CD4-positive, alpha-beta memory T cell (primary cell): Measurements from ENCODE around the gene OR2A5. TPM values are rescaled to one million over a fixed set of nuclear protein-coding genes. Genes with fewer than 3 reads are reported as not detected.

Experiments
- CTCF ChIA-PET: fragments of 350-600 bp; sonication (Branson Sonifier 250); formaldehyde crosslinking; loops from one replicate; lab custom pipeline; 2021; ENCODE audit warnings: inconsistent platforms; ENCODE audit not compliant: partially characterized antibody; lab: Charles Lee
- POLR2A ChIA-PET: fragments of 350-600 bp; sonication (Branson Sonifier 250); formaldehyde crosslinking; loops from one replicate; lab custom pipeline; 2021; ENCODE audit not compliant: partially characterized antibody; lab: Charles Lee
- DNase-seq, 5 donors: peaks; one replicate each; pipeline versions ENCODE4 v3.0.0 to v3.0.0-alpha.2; 2020 to 2022; ENCODE audit warnings: mixed read lengths in 1 of 5
- H3K27ac ChIP-seq: one replicate; pipeline ENCODE4 v1.7.0; 2013; ENCODE audit warnings: low read depth, low read length
- H3K27me3 ChIP-seq: 2 replicates; pipeline ENCODE4 v1.7.0; 2013; ENCODE audit warnings: mild to moderate bottlenecking, low read length, moderate library complexity; ENCODE audit not compliant: insufficient read depth
- H3K36me3 ChIP-seq: 2 replicates; pipeline ENCODE4 v1.7.0; 2013; ENCODE audit warnings: mild to moderate bottlenecking, low read length, moderate library complexity; ENCODE audit not compliant: insufficient read depth
- H3K4me1 ChIP-seq: 2 replicates; pipeline ENCODE4 v1.7.0; 2013; ENCODE audit warnings: mild to moderate bottlenecking, low read length, moderate library complexity; ENCODE audit not compliant: insufficient read depth
- H3K4me3 ChIP-seq, 2 donors: one replicate each; pipeline ENCODE4 v1.7.0; 2013; ENCODE audit warnings: low read length in 2 of 2, mild to moderate bottlenecking in 1 of 2
- H3K9me3 ChIP-seq, 2 donors: one replicate each; pipeline ENCODE4 v1.7.0; 2013; ENCODE audit warnings: low read length in 2 of 2, control low read depth in 1 of 2; ENCODE audit not compliant: control insufficient read depth in 1 of 2
- H3K27ac Mint-ChIP-seq, 7 donors: one replicate each; pipeline ENCODE4 v1.8.0; 2020 to 2021; ENCODE audit warnings: mixed read lengths in 7 of 7, mild to moderate bottlenecking in 6 of 7, inconsistent platforms in 3 of 7, moderate library complexity in 3 of 7
- H3K27me3 Mint-ChIP-seq, 2 donors: one replicate each; pipeline ENCODE4 v1.8.0; 2020 to 2021; ENCODE audit warnings: mixed read lengths in 2 of 2
- H3K36me3 Mint-ChIP-seq, 2 donors: one replicate each; pipeline ENCODE4 v1.8.0; 2020 to 2021; ENCODE audit warnings: mixed read lengths in 2 of 2, inconsistent platforms in 1 of 2, mild to moderate bottlenecking in 1 of 2
- H3K4me1 Mint-ChIP-seq, 4 donors: one replicate each; pipeline ENCODE4 v1.8.0; 2020 to 2021; ENCODE audit warnings: mixed read lengths in 4 of 4, mild to moderate bottlenecking in 1 of 4
- H3K4me3 Mint-ChIP-seq, 8 donors: one replicate each; pipeline ENCODE4 v1.8.0; 2020 to 2021; ENCODE audit warnings: mixed read lengths in 8 of 8, mild to moderate bottlenecking in 7 of 8, moderate library complexity in 6 of 8, inconsistent platforms in 3 of 8
- H3K9me3 Mint-ChIP-seq, 8 donors: one replicate each; pipeline ENCODE4 v1.8.0; 2020 to 2021; ENCODE audit warnings: mixed read lengths in 8 of 8, mild to moderate bottlenecking in 5 of 8, inconsistent platforms in 3 of 8, moderate library complexity in 1 of 8
- intact Hi-C: fragments of 100-400 bp; cut with micrococcal nuclease; formaldehyde crosslinking; loops from one replicate; pipeline ENCODE4 v1.15.1; 2023
- polyA plus RNA-seq, 2 donors: library from polyadenylated mRNA; unstranded; fragments of 300-500 nt; fragmentation: Illumina TruSeq; gene quantifications; one replicate each; pipeline ENCODE4 v1.2.3, GENCODE V29; 2021
- total RNA-seq, 2 experiments: library from RNA; stranded (reverse); gene quantifications; one replicate each; pipeline ENCODE4 v1.2.3, GENCODE V29; 2021

The OR2A5 gene
- total and polyA plus RNA-seq, 4 experiments from 2014 or later = not detected

DNA sequence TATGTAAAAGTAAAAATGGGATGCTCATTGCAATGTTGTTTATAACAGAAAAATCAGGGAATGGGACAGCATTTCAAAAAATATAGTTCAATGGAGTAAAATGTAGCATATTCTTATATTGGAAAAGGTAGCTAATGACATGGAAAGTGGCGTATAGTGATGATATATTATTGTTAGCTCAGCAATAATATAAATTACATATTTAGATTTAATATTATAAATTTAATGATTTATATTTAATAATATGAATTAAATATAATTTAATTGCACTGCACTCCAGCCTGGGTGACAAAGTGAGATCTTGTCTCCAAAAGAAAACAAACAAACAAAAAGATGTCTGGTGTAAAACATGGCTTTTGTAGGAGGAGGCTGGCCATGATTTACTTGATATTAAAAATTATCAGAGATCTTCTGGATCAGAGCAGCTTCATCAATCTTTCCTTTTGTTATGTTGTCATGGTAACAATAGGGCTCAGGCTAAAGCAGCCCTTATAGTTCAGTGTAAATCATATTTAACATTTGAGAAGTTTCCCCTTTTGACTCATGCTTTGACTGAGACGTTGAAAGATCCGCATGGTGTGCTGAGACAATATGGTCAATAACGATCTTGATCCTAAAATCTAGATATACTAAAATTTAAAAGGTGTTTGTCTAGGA is 25.4 kb upstream of the OR2A5 start:
- ChIA-PET POLR2A (no interaction called here), CTCF (no interaction called here)
- no peak overlapping the region for H3K27ac ChIP-seq
- Mint-ChIP-seq H3K27me3 (peaks cover 2% of the 10 kb centered on the region in 2 donors), H3K9me3 (peaks cover 0 to 5% (median 0%) of the 10 kb centered on the region in 8 donors), H3K4me1 (no peaks in the 10 kb centered on the region), H3K36me3 (no peaks in the 10 kb centered on the region), H3K4me3 (no peak overlapping the region), H3K27ac (no peak overlapping the region)
- DNase-seq = no peak
- no peaks in the 10 kb centered on the region for H3K4me1 ChIP-seq
- no peaks in the 10 kb centered on the region for H3K9me3 ChIP-seq
- no peaks in the 10 kb centered on the region for H3K27me3 ChIP-seq
- H3K4me3 ChIP-seq = no peak overlapping the region
- intact Hi-C loops = no loop called here
- H3K36me3 ChIP-seq = no peaks in the 10 kb centered on the region

- H3K4me3 Mint-ChIP-seq = no peak overlapping the region
- H3K9me3 ChIP-seq = no peaks in the 10 kb centered on the region
- peaks cover under 1 to 3% of the 10 kb centered on the region in 2 donors for H3K27me3 Mint-ChIP-seq
- CTCF ChIA-PET = no interaction called here
- H3K27me3 ChIP-seq = no peaks in the 10 kb centered on the region
- H3K27ac ChIP-seq = no peak overlapping the region
- H3K9me3 Mint-ChIP-seq = no peaks in the 10 kb centered on the region
- H3K27ac Mint-ChIP-seq = no peak overlapping the region
- no peak overlapping the region for H3K4me3 ChIP-seq
- no peaks in the 10 kb centered on the region for H3K36me3 ChIP-seq
- DNase-seq = no peak
- POLR2A ChIA-PET = no interaction called here
- H3K4me1 Mint-ChIP-seq = no peaks in the 10 kb centered on the region
- intact Hi-C loops = no loop called here
- no peaks in the 10 kb centered on the region for H3K36me3 Mint-ChIP-seq
- no peaks in the 10 kb centered on the region for H3K4me1 ChIP-seq
These were observed 24.5 kb upstream of the OR2A5 start for GRCh38 chr7:144024213-144024612.

DNA sequence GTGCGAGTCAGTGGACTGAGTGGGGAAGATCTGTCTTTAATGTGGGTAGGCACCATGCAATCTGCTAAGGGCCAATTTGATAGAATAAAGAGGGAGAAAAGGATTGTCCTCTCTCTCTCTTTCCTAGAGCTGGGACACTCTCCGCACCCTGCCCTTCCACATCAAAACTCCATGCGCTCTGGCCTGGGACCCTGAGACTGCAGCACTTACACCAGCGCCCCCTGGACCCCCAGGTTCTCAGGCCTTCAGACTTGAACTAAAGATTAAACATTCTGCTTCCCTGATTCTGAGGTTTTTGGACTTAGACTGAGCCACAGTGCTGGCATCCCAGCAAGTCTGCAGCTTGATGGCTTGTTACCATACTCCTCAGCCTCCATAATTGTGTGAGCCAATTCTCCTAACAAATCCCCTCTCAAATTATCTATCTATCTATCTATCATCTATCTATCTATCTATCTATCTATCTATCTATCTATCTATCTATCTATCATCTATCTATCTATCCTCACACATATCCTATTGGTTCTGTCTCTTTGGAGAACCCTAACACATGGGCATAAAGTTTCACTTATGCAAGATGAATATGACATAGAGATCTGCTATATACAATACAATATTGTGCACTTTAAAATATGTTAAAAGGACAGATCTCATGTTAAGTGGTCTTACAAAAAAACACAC is 22.4 kb upstream of the OR2A5 start:
- H3K36me3 Mint-ChIP-seq = no peaks in the 10 kb centered on the region
- Histone ChIP-seq H3K27ac (no peak overlapping the region), H3K36me3 (no peaks in the 10 kb centered on the region), H3K4me1 (no peaks in the 10 kb centered on the region), H3K9me3 (no peaks in the 10 kb centered on the region), H3K27me3 (no peaks in the 10 kb centered on the region), H3K4me3 (no peak overlapping the region)
- H3K4me1 Mint-ChIP-seq = no peaks in the 10 kb centered on the region
- H3K4me3 Mint-ChIP-seq = no peak overlapping the region
- peaks cover 1 to 4% of the 10 kb centered on the region in 2 donors for H3K27me3 Mint-ChIP-seq
- intact Hi-C loops = no loop called here
- DNase-seq = no peak
- no peaks in the 10 kb centered on the region for H3K9me3 Mint-ChIP-seq
- ChIA-PET CTCF (interaction anchor here (1.3 kb wide), 1 partner anchor 290 kb away, joined by 3 read pairs; no protein-coding TSS in a partner anchor), POLR2A (no interaction called here)
- H3K27ac Mint-ChIP-seq = no peak overlapping the region

- Histone ChIP-seq H3K36me3 (no peaks in the 10 kb centered on the region), H3K27ac (no peak overlapping the region), H3K4me1 (no peaks in the 10 kb centered on the region), H3K27me3 (no peaks in the 10 kb centered on the region), H3K9me3 (no peaks in the 10 kb centered on the region), H3K4me3 (no peak overlapping the region)
- intact Hi-C loops = no loop called here
- peaks cover 4% of the 10 kb centered on the region in 2 donors for H3K27me3 Mint-ChIP-seq
- DNase-seq = no peak
- no peaks in the 10 kb centered on the region for H3K36me3 Mint-ChIP-seq
- CTCF ChIA-PET = interaction anchor here (1.3 kb wide), 1 partner anchor 291 kb away, joined by 3 read pairs; no protein-coding TSS in a partner anchor
- POLR2A ChIA-PET = no interaction called here
- no peaks in the 10 kb centered on the region for H3K4me1 Mint-ChIP-seq
- no peak overlapping the region for H3K27ac Mint-ChIP-seq
- H3K4me3 Mint-ChIP-seq = no peak overlapping the region
- H3K9me3 Mint-ChIP-seq = no peaks in the 10 kb centered on the region
These were observed 21.7 kb upstream of the OR2A5 start for GRCh38 chr7:144027070-144027469.

GRCh38 chr7:144027974-144028373 is 20.8 kb upstream of the OR2A5 start:
- Histone ChIP-seq H3K4me1 (no peaks in the 10 kb centered on the region), H3K4me3 (no peak overlapping the region), H3K27ac (no peak overlapping the region), H3K27me3 (no peaks in the 10 kb centered on the region), H3K36me3 (no peaks in the 10 kb centered on the region), H3K9me3 (no peaks in the 10 kb centered on the region)
- intact Hi-C loops = no loop called here
- Mint-ChIP-seq H3K36me3 (no peaks in the 10 kb centered on the region), H3K4me3 (no peak overlapping the region), H3K27ac (no peak overlapping the region), H3K27me3 (peaks cover 4 to 6% of the 10 kb centered on the region in 2 donors), H3K9me3 (no peaks in the 10 kb centered on the region), H3K4me1 (no peaks in the 10 kb centered on the region)
- ChIA-PET POLR2A (no interaction called here), CTCF (no interaction called here)
- no peak for DNase-seq

DNA sequence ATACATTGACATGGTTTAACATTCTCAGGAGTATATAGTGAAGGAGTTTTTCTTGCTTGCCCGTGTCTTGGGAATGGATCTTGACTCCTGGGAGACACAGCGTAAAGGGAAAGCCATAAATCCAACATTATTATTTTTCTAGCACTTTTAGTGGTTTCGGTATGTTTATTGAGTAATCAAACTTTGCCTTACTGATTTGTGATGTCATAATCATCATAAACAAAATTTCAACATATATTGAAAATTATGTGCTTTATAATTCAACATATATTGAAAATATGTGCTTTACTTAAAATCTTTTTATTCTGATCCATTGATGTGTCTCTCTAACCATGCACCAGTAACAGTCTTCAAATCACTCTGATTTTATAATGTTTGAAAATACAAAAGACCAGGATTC is 20.2 kb upstream of the OR2A5 start:
- Histone ChIP-seq H3K9me3 (no peaks in the 10 kb centered on the region), H3K27me3 (no peaks in the 10 kb centered on the region), H3K4me3 (no peak overlapping the region), H3K27ac (no peak overlapping the region), H3K36me3 (no peaks in the 10 kb centered on the region), H3K4me1 (no peaks in the 10 kb centered on the region)
- Mint-ChIP-seq H3K36me3 (no peaks in the 10 kb centered on the region), H3K4me3 (no peak overlapping the region), H3K27ac (no peak overlapping the region), H3K4me1 (no peaks in the 10 kb centered on the region), H3K9me3 (no peaks in the 10 kb centered on the region), H3K27me3 (peaks cover 4 to 8% of the 10 kb centered on the region in 2 donors)
- ChIA-PET POLR2A (no interaction called here), CTCF (no interaction called here)
- intact Hi-C loops = no loop called here
- DNase-seq = no peak

DNA sequence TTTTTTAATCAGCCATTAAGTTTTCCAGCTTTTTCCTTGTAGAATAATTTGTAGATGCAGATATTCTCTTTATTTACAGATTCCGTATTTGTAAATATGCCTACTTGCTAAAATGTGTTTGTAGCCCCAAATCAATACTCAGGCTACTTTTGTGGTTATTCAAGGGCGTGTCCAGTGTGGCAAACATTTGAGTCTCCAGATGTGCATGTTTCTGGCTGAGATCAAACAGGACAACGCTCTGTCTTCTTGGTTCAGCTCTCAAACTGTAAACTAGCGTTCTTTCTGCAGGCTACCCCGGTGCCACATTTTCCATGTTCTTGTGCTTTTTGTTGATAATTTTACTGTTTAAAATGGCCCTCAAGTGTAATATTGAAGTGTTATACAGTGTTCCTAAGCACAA is 16.2 kb upstream of the OR2A5 start:
- no peak overlapping the region for H3K27ac ChIP-seq
- Mint-ChIP-seq H3K36me3 (no peaks in the 10 kb centered on the region), H3K27ac (no peak overlapping the region), H3K4me1 (no peaks in the 10 kb centered on the region), H3K9me3 (no peaks in the 10 kb centered on the region), H3K4me3 (no peak overlapping the region), H3K27me3 (peaks cover 11% of the 10 kb centered on the region in 2 donors)
- H3K9me3 ChIP-seq = no peaks in the 10 kb centered on the region
- DNase-seq = no peak
- no peak overlapping the region for H3K4me3 ChIP-seq
- no peaks in the 10 kb centered on the region for H3K4me1 ChIP-seq
- CTCF ChIA-PET = no interaction called here
- POLR2A ChIA-PET = no interaction called here
- H3K36me3 ChIP-seq = no peaks in the 10 kb centered on the region
- intact Hi-C loops = no loop called here
- peaks cover 6% of the 10 kb centered on the region for H3K27me3 ChIP-seq
